Effector CD8-positive, alpha-beta T cell (primary cell): ENCODE measurements around the gene DDX52.
"Not testable (repeated sequence)": the region's sequence is repeated elsewhere in the genome, so short reads cannot be mapped to it uniquely, and the experiment has no call there.

Source experiments
- DNase-seq: peaks from one replicate; lab custom pipeline; 2025; lab: John Stamatoyannopoulos, UW

The DDX52 gene

DNA sequence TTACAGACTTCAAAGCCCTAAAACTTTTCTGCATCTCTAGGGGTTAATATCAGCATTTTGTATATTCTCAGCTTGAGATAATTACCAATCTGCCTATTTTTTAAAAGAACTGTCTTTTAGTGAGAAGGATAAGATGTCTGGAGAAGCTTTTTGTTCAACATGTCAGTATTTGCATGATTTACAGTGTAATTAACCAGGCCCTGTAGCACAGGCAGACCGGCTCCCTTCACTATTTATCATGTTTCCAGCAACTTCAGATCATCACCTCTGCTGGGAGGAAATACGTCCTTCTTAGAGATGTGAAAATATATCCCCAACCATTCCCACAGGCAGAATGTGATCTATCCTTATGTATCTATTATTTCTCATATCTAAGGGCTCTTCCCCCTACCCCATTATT is 8.6 kb upstream of the DDX52 start:
- DNase-seq, result no peak

DNA sequence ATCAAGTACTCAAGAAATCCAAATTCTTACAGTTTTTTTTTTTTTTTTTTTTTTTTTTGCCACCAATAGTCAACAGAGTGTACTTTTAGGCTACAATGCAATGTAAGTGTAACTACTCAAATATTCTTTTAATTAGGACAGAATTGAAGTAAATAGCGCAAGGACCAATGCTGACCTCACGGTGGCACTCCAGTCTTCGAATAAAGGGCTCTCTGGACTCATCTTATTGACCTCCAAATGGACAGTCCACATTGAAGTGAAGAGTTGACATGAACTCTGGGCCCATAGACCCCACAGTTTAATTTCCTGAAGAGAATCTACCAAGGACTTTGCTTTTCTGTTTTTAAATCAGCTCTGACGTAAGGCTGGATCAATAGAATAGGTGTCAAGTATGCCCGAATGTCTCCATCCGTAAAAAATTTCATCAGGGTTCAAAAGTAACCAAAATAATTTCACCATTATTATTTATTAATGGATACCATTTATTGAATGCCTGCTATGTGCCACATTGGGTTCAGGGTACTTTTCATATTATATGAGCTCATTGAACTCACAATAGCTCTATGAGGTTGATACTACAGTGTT is 7.3 kb upstream of the DDX52 start:
- no peak for DNase-seq

DNA sequence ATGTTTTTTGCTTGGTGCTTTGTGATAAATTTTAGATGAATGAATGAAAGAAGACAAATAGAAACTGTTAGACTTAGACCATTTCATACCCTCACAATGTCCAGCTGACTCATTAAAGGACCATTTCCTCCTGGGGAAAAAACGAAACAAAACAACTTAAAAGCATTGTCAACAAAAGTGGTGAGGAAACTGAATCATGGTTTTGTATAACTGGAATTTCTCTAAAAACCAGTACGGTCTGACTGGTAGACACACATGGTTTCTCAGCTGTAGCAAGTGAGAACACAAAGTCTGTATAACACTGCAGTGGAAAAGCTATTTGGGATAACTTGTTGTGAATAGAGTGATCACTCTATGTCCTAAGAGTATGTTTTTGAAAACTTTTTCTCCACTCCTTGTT is 5.3 kb upstream of the DDX52 start:
- no peak for DNase-seq

DNA sequence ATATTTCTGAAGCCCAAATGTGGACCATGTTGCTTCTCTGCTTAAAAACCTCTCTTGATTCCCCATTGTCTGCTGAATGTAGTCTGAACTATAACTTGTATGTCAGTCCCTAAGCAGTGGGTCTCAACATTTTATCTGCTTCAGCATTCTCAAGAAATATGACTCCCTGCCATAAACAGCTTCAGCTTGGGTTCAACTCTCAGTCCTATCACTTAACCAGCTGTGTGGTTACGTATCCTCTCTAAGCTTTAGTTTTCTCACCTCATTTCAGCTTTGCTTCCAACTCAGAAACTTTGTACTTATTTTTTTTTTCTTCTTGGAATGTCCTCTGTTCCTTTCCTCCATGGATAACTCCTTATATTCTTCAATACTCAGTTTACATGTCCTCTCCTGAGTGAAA is 4.6 kb upstream of the DDX52 start:
- no peak for DNase-seq

DNA sequence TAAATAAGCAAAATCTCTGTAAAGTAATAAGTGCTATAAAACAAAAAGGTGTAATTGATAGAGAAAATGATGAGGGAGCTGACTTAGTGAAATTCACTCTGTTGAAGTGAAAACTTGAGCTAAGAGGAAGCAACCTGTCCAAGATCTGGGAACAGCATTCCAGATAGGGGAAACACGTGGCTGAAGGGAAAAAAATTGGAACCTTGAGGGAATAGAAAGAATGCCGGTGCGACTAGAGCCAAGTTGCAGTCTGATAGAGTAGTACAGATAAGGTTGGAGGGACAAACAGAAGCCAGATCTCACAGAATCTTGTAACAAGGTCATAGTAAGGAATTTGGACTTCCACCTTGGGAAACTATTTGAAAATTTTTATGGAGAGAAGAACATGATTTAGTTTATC is 623 bp upstream of the DDX52 start:
- DNase-seq, result no peak

DNA sequence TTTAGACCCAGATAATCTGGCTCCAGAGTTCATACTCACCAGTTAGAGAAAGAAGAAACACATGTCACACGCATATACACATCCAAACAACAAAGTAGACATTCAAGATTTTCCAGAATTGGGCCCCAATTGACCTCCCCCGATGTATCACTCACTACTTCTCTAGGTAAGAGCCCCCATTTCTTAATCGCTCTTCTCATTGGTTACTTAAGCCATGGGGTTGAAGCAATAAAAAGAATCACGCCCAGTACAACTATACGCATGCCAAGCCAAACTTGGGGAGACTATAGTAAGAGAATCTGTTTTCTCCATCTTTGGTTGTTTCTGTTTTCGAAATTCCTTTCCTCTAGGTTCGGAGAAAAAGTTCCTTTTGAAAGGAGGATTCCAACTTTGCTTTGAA is 565 bp downstream of the DDX52 start:
- no peak for DNase-seq

DNA sequence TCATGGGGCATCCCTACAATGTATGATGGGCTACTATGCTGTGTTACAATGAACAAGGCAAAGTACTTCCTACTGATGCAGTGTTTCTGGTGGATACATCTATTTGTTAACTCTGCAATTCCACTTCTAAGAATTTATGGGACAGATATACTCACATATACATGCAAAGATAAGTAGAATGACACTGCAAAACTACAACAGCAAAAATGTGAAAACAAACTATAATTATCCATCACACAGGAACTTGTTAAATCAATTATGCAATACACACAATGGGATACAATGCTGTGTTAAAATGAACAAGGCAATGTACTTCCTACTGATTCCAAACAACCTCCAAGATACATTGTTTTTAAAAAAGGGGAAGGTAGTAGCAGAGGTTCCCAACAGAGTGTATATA is 3.2 kb downstream of the DDX52 start:
- no peak for DNase-seq

DNA sequence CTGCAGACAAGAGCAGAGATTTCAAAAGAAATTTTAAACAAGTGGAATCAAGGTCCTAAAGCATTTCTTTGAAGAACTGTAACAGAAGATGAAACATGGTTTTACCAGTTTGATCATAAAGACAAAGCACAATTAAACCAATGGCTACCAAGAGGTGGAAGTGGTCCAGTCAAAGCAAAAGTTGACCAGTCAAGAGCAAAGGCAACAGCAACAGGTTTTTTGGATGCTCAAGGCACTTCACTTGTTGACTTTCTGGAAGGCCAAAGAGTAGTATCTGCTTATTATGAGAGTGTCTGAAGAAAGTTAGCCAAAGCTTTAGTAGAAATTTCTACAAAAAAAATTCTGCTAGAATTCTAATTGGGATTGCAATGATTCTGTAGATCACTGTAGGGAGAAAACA is 5.3 kb downstream of the DDX52 start:
- DNase-seq, result no peak

DNA sequence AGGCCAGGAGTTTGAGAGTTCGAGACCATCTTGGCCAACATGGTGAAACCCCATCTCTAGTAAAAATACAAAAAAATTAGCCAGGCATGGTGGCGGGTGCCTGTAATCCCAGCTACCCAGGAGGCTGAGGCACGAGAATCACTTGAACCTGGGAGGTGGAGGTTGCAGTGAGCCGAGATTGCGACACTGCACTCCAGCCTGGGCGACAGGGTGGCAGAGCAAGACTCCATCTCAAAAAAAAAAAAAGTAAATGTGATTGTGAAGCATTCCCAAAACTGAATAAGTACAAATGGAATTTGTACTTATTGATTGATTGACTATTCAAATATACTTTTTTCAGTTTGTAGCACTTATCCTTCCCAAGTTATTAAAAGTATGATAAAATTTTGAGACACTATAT is 26.8 kb downstream of the DDX52 start:
- DNase-seq, result not testable (repeated sequence)

DNA sequence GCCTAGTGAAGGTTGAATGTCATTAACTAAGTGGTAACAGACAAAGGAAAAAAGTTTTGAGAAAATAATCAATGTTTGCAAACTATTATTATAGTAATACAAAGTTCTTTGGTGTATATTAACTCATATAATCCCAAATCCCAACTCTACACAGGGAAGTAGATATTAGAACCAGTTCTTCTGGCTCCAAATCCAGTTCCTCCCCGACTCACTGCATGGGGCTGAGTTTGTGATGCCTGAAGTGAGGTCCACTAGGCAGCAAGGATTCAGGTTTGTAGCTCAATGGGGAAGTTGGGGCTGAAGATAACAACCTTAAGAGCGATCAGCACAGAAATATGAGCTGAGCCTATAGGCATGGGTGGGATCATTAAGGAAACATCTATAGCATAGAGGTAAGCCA is 28.4 kb downstream of the DDX52 start:
- DNase-seq, result no peak

DNA sequence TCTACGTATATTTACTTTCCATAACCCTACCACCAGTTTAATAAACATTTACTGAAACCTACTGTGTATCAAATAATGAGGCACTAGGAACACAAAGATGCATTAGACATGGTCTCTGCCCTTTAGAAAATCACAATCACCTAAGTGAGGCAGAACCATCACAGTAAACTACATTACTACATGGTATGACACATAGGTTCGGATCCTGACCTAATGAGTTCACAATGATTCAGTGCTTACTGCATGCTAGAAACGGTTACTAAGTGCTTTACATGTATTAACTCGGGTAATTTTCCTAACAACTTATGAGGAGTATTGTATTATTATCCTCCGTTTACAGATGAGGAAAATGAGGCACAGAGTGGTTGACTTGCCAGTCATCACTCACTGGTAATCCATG is 28.9 kb downstream of the DDX52 start:
- no peak for DNase-seq

DNA sequence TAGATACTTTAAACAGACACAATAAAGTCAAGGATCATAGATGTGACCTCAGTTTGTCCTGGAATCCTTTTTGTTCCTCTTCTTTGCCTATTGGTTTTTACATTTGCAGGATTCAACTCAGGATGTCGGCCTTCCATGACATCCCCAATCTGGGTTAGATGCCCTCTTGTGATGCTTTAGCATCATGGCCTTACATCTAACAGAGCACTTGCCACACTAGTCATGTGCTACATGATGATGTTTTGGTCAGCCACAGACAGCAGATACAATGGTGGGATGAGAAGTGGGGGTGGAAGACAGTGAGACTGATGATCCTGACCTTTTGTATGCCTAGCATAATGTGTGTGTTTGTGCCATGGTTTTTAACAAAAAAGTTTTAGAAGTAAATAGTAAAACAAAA is 32.3 kb downstream of the DDX52 start:
- DNase-seq, result no peak

DNA sequence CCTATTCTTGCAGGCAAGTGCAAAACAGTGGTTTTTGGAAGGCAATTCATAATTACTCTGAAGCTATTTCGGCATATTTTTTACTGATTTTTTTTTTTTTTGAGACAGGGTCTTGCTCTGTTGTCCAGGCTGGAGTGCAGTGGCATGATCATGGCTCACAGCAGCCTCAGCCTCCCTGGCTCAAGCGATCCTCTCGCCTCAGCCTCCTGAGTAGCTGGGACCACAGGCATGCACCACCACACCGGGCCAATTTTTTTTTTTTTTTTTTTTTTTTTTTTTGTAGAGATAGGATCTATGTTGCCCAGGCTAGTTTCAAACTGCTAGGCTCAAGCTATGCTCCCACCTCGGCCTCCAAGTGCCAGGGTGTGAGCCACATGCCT is 33.2 kb downstream of the DDX52 start:
- not testable (repeated sequence) for DNase-seq

DNA sequence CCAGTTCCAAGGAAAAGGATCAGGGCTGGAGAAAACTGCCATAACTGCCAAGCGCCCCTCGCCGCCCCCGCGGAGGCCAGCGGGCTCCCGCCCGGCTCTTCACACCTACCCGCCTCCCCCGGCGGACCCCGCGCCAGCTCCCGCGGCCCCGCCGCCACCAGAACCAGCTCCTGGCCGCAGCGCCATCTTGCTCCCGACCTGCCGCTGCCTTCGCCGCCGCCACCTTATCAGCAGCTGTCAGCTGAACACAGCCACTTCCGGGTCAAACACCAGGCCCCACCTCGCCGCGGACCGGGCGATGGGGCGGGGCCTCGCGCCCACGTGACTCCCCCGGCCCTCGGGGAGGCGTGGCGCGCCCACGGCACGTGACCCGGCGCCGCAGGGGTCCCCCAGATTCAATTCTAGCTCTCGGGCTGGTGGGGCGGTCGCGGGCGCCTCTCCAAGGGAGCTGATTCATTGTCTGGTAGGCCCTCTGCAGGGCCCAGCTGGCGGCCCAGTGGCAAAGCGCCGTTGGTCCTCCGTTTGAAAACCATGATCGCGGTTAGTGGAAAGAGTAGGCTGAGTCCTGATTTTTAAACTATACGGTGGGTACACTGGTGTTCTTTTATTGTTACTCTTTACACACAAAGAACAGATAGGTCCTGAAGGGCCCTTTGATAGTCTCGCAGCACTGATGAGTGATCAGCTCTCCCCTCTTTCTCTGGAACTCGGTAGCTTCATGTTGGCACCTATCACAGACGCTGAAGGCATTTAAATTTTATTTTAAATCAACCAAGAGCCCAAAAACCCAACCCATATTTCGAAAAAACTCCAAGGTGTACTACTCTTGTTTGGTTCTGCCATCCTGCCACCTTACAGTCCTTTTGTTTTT is 33.8 kb downstream of the DDX52 start, which contains the start of gene SYNRG:
TSS of gene SYNRG (minus strand) at position 249 of the 871 bp plus-strand sequence. CDS start at position 186, 63 bp downstream.
- DNase-seq, result peak; percentile 94

DNA sequence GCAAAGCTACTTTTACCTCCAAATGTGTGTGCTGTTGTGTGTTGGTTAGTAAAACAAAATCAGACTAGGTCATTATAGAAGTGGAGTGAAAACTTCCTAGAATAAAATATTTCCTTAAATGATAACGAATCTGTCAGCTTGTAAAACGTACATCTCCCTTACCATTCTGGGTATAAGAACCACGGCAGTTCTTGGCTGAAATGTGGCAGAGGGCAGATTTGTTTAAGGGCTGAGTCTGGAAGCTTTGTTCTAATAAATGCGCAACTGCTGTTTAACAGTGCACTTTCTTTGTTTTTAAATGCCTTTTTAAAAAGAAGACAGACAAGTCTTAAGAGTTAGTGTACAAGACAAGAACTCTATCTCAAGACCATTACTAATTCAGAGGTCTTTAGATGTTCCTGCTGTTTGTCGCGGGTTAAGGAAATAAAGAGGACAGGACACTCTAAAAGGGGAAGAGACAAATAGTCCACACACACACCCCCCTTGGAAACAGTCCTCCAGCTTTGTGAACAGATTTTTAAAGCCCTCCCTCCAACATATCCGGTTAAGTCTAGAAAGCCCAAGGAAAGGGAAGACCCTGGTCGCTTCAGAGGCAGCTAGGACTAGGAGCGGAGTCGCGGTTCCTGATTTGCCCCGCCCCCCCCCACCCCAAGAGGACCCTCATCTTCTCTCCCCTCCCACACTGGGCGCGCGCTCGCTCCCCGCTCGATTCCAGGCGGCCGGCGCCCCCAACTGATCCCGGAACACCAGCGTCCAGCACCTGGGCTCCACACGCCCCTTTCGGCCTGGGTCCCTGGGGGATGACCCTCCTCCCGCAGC is 34.7 kb downstream of the DDX52 start:
- peak; percentile 39 for DNase-seq

DNA sequence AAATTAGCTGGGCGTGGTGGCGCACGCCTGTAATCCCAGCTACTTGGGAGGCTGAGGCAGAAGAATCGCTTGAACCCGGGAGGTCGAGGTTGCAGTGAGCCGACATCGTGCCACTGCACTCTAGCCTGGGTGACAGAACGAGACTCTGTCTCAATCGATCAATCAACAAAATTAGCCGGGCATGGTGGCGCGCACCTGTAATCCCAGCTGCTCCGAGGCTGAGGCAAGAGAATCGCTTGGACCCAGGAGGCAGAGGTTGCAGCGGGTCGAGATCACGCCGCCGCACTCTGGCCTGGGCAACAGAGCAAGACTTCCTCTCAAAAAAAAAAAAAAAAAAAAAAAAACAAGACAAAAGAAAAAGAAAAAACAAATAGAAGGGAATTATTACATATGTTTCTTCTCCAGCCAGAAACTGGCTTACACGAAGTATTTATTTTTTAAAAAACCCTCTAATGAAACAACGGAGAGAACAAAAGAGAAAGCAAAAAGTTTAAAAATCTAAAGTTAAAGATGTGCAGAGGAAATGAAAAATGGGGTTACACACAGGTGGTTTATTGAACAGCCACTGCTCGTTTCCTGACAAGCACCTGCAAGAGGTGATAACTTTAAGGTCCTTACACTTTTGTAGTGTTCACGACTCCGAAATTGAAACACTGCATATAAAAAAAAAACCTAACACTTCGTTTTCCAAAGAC is 35.5 kb downstream of the DDX52 start:
- DNase-seq, result no peak

DNA sequence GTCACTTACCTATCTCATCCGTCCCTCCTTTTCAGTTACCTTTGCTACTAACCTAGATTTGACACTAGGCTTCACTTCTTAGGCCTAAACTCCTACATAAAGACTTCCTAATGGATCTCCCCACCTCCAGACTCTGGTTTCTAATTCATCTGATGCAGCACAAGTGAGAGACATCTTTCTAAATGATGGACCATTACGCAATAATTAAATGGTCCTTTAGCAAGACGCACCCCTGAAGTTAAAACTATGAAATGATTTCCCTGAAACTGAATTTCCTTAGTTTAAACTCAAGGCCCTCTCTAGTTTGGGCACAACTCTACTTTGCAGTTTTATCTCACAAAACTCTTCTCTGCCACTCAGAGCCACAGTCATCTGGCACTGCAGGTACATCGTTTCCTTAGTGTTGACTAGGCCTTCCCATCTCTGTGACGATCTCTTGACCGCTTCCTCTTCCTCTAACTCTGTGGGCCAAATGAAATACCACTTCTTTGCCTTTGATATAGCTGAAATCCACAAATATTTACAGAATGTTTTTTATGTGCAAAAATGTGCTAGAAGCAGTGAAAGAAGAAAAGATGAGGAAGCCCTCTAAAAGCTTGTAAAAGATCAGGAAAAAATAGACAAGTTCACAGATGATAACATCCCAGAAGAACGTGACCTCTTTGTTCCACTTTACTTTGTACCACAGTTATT is 37.3 kb downstream of the DDX52 start:
- DNase-seq, result no peak

DNA sequence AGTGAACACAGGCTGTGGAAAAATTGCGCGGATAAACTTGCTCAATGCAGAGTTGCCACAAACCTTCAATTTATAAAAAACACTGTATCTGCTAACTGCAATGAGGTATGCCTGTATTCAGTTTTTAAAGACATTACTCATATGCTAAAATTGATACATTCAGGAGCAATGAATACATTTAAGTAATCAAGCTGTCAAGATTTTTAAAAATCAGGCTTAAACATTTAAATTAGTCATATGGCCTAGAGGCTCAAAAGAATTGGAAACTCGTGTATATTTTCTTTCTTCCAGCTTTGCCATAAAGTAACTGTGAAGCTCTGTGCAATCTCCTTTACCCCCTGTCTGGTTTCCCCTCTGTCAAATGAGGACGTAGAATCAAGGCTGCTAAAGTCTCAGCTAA is 38.2 kb downstream of the DDX52 start:
- DNase-seq, result no peak

DNA sequence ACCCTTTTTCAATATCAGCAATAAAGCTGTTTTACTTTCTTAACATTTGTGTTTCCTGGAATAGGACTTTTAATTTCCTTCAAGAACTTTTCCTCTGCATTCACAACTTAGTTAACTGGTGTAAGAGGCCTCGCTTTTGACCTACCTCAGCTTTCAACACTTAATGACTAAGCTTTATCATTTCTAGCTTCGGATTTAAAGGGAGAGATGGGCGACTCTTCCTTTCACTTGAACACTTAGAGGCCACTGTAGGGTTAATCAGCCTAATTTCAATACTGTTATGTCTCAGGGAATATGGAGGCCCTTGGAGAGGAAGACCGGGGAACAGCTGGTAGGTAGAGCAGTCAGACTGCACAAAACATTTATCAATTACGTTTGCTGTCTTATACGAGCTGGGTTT is 38.7 kb downstream of the DDX52 start:
- no peak for DNase-seq

DNA sequence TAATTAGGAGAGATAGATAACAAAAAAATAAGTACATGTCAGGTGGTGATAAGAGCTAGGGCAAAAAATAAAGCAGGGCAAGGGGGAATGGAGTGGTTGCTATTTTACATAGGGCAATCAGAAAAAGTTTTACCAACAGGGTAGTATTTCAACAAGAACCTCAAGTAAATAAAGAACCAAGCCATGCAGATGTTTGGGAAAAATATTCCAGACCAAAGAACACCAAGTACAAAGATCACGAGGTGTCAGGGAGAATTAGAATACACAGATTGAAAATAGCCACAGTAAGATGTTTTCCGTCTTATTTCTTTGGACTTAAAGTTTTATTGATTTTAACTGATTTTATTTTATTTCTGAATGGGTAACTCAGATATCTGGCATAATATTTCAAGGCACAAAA is 45.1 kb downstream of the DDX52 start:
- no peak for DNase-seq

DNA sequence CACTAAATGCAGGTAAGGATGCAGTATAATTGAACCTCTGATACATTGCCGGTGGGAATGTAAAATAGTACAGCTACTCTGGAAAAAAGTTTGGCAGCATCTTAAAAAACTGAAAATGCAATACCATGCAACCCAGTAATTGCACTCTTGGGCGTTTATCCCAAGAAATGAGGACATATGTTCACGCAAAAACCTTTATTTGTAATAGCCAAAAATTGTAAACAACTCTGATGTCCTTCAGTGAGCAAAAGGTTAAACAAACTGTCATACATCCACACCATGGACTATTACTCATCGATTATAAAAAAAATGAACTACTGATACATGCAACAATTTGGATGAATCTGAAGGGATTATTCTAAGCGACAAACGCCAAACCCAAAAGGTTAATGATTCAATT is 51.0 kb downstream of the DDX52 start:
- DNase-seq, result no peak

DNA sequence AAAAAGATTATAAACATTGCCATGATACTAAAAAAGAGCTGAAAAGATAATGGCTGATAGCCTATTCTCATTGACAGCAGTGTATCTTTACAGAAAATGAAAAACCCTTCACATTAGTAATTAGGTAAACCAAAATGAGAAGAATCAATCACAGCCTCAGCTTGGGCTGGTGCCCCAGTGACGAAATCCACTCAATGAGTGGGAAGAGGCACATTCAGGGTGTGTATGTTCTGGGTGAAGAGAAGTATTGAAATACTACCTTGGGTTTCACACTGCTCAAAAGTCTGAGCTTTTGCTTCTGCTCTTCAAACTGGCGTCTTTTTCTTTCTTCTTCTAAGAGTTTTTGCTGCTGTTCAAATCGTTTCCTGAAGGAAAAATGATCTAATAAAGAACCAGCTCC is 58.2 kb downstream of the DDX52 start:
- DNase-seq, result no peak
